ENCODE results near the gene SKOR2.
A peak's percentile ranks its signal among the peaks of the same experiment; 100 is the strongest.
"Not testable (repeated sequence)": the region's sequence is repeated elsewhere in the genome, so short reads cannot be mapped to it uniquely, and the experiment has no call there.

Gene SKOR2

DNA sequence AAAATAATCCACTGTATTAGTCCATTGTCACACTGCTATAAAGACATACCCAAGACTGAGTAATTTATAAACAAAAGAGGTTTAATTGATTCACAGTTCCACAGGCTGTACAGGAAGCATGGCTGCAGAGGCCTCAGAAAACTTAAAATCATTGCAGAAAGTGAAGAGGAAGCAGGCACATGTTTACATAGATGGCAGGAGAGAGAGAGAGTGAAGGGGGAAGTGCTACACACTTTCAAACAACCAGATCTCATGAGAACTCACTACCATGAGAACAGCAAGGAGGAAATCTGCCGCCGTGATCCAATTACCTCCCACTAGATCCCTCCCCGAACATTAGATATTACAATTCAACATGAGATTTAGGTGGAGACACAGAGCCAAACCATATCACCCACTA is 55.5 kb downstream of the SKOR2 start:
- DNase-seq: not testable (repeated sequence)

DNA sequence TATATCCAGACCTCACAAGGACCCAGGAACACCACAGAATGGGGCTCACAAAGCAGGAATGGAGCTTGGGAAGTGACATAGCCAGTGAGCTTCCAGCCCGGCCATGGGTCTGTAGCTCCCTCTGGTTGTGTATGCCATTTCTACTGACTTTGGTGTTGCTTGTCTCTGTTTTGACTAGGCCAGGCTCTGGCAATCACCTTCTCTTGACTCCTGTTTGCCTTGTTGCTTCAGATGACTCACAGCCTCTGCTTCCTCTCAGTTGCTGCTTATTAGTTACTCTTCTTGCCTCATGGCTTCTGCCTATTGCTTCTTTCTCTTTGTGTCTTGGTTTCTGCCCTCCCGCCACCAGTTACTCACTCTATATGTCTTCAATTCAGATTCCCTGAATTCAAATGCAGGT is 59.5 kb downstream of the SKOR2 start:
- DNase-seq: peak; percentile 6

DNA sequence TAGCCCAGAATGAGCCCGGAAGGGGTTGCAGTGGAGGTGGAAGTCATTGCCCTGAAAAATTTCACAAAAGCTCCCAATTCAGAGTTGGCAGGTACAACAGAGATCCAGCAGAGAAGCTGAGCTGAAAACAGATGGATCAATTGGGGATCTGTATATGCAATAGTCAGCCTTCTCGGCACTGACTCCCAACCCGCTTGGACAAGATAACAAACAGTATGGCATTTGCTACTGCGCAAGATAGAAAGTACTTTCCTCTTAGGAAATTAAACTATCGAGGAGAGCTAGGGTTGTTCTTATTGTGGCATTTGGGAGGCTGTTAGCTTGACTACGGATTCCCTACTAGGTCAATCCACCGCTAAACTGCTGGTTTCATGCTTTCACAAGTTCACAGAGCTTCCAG is 63.7 kb downstream of the SKOR2 start:
- DNase-seq: no peak

GRCh38 chr18:47184419-47185050 is 66.9 kb downstream of the SKOR2 start:
- peak; percentile 5 for DNase-seq

DNA sequence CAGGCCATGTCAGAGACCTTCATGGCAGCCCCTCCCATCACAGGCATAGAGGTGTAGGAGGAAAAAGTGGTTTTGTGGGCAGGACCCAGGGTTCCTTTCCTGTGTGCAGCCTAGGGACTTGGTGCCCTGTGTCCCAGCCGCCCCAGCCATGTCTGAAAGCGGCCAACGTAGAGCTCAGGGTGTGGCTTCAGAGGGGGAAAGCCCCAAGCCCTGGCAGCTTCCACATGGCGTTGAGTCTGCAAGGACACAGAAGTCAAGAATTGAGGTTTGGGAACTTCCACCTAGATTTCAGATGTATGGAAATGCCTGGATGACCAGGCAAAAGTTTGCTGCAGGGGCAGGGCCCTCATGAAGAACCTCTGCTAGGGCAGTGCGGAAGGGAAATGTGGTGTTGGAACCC is 69.3 kb downstream of the SKOR2 start:
- DNase-seq: not testable (repeated sequence)

DNA sequence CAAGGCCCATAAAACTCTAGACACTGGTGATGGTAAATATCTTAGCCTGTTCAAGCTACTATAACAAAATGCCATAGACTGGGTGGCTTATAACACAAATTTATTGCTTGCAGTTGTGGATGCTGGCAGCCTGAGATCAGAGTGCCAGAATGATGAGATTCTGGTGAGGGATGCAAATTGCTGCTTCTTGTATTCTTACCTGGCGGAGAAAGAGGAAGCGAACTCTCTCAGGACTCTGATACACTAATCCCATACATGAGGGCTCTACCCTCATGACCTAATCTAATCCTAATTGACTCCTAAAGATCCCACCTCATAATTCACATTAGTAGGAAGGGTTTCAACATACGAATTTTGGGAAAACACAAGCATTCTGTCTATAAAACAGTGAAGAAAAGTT is 70.7 kb downstream of the SKOR2 start:
- no peak for DNase-seq

DNA sequence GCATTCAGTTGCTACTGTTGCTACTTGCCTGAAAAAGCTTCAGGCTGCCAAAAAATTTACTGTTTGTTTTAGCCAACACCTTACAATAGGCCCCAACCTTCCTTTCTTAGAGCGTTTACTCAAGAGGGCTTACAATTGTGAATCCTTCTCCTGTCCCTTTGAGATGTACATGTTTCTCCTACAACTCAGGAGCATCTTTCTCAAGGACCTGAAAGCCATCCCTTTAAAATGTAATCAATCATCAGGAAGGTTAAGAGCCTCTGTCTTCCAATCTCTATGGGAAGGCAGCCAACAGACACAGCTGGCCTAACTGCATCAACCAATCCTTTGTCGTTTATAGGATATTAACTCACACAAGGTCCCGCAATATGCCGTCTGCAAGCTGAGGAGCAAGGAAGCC is 71.9 kb downstream of the SKOR2 start:
- no peak for DNase-seq

DNA sequence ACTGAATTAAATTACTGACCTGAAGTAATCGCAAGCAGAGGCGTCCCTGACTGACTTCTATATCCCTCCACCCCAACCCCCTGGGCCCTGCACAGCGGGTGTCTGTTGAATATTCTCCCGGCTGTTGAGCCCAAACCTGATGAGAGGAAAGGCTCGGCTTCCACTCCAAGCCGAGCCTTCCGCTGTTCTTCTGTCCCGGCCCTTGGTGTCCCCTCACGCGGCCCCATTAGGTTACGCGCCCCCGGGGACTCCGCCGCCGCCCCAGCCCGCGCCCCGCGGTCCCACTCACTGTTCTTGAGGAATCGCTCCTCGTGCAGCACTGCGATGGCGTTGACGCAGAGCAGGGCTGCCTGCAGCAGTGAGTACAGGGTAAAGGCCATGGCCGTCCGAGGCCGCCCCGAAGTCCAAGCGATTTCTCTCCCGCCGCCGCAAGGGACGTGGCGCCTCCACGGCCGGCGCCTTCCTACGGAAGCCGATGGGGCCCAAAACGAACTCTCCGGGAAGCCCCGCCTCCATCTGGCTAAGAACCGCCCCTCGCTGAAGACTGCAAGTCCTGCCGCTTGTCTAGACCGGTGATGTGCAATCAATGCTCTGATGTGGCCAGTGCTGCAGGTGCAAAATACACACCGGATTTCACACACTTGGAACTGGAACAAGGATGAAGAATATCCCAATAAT is 75.4 kb downstream of the SKOR2 start, which contains the start of gene IER3IP1:
Gene IER3IP1, minus strand, starts transcription at position 467 of the 678 bp plus-strand sequence. Its CDS starts 87 bp downstream, at position 380.
- DNase-seq: peak; percentile 88

DNA sequence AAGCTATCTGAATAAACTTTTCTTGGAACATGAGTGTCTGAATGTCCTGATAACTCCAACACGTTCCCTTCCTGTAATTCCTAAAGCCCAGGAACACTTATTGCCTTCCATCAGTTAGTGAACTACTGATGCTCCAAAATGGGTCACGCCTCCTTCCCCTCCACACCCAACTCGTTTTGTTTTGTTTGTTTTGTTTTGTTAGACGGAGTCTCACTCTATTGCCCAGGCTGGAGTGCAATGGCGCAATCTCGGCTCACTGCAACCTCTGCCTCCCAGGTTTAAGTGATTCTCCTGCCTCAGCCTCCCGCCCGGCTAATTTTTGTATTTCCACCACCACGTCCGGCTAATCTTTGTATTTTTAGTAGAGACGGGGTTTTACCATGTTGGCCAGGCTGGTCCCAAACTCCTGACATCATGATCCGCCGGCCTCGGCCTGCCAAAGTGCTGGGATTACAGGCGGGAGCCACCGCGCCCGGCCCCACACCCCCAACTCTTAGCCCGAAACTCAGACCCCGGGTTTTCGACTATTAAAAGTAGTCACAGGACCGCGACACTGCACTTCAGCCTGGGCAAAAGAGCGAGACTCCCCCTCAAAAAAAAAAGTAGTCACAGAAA is 76.1 kb downstream of the SKOR2 start:
- DNase-seq: no peak

DNA sequence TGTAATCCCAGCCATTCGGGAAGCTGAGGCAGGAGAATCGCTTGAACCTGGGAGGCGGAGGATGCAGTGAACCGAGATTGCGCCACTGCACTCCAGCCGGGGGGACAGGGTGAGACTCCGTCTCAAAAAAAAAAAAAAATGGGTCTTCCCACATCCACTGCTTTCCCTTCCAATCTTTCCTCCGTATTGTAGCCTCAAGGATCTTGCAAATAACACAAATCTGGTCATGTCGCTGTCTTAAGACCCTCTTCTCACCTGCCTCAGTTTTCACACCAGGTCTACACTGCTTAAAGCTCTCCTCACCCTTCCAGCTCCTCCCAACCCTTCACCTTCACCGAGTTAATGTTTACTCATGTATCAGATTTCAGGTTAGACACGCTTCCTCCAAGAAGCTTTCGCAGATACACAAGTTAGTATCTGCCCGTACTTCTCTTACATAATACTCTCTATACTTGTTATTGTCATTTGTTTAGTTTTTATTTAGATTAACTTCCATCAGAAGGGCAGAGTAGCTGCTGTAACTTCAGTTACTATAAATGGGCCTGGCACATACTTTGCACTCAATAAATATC is 76.8 kb downstream of the SKOR2 start:
- DNase-seq: no peak

GRCh38 chr18:47172476-47172875 is 79.0 kb downstream of the SKOR2 start:
- DNase-seq: no peak

- DNase-seq: no peak
Observed at GRCh38 chr18:47168913-47169312, 82.5 kb downstream of the SKOR2 start.

DNA sequence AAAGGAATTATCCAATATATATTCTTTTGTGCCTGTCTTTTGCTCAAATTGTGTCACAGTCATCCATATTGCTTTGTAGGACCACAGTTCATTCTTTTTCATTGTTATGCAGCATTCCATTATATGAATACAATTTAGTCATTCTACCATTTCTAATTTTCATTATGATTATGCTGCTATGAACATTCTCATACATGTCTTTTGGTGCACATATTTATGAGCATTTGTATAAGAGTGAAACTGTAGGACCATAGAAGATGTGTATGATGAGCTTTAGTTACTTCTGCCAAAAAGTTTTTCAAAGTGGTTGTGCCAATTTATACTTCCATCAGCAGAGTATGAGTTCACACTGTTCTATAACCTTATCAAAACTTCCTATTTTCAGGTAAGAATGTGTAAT is 83.0 kb downstream of the SKOR2 start:
- DNase-seq: no peak

DNA sequence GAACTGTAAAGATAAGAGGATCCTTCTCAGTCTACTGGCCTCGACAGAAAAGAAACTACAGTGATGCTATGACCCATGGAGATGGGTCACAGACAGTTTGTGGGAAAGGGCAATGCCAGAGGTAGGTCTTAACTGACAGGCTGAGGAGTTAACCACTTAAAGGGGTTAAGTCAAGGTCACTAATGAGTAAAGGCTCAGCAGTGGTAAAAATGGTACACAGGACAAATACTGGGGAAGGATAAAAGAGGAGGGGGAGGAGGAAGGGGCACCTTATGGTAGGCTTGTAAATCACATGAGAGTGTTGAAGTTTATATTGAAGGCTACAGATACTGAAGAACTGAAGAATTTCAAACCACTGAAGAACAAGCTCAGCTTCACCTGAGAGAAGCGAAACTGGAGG is 85.2 kb downstream of the SKOR2 start:
- DNase-seq: no peak

- no peak for DNase-seq
Observed at GRCh38 chr18:47163241-47163640, 88.2 kb downstream of the SKOR2 start.

DNA sequence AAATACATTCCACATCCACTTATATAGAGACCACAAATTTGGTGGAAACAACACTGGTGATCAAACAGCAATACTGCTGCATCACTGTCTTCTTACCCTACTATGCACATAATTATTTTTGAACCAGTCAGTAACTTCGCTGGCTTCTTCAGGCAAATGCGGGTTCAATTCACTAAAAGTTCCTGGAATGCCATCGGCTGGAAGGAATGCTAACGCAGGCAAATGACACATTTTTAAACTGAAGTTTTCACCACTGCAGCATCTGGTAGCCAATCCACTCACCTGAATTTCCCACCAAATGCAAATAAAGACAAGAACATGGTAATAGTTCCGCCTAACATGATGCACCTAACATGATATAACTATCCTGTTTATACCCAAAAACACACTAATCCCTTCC is 91.2 kb downstream of the SKOR2 start:
- DNase-seq: no peak

DNA sequence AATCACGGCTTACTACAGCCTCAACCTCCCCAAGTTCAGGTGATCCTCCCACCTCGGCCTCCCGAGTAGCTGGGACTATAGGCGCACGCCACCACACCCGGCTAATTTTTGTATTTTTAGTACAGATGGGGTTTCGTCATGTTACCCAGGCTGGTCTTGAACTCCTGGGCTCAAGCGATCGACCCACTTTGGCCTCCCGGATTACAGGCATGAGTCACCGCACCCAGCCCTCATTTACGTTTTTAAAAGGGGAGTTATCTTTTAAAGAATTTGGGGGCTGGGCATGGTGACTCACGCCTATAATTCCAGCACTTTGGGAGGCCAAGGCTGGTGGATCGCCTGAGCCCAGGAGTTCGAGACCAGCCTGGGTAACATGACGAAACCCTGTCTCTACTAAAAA is 93.1 kb downstream of the SKOR2 start:
- not testable (repeated sequence) for DNase-seq

Measured in stimulated activated CD4-positive, alpha-beta T cell treated with anti-CD3 and anti-CD28 coated beads, Interleukin-1b, Interleukin-23, amount 100 ng/mL, for 48 hours (primary cell).